Measurements from ENCODE around the gene MINDY2. TPM values are rescaled to one million over a fixed set of nuclear protein-coding genes. Genes with fewer than 3 reads are reported as not detected.

The MINDY2 gene
- total and polyA plus RNA-seq, 2 of the 8 experiments (the other 6 are each of a cell fraction or from before 2014, with no cell fraction given), result 3.1 to 25.7 TPM

DNA sequence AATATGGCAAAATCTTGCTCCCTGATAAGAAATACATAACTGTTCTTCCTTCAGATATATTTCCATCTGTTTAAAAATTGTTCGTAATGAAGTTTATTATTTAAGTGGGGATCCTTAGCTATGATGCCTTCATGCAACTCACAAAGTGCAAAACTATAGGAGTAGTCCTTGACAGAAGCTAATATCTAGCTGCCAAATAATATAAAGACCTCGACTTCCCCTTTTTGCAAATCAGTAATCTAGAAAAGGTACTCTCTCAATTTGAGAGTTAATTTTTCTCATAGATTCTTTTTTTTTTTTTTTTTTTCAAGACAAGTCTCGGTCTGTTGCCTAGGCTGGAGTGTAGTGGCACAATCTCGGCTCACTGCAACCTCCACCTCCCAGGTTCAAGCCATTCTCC lies 139.4 kb downstream of the MINDY2 start:
- CTCF ChIA-PET (ENCODE audit: partially characterized antibody), result no interaction called here
- Histone ChIP-seq H2BK120ac (replicated peaks; ENCODE audit: low read depth, low read length) (no peak overlapping the region), H3K79me2 (ENCODE audit: control insufficient read depth in 1 of 2, insufficient read depth in 2 of 2, low read length in 2 of 2) (peaks cover 0 to 78% of the 10 kb centered on the region in 2 experiments; a peak in 2 of 4 replicates), H3K9me3 (ENCODE audit: insufficient read depth in 2 of 2, low read depth in 1 of 2, low read length in 1 of 2) (no peaks in the 10 kb centered on the region), H3K14ac (ENCODE audit: insufficient read length) (no peak overlapping the region), H2BK15ac (ENCODE audit: low read length) (no peak overlapping the region), H3K4me2 (ENCODE audit: insufficient read depth in 1 of 2, low read depth in 2 of 2, low read length in 2 of 2) (no peak overlapping the region), H3K56ac (replicated peaks; ENCODE audit: insufficient read length, low read depth, low read length) (no peak overlapping the region), H3K23me2 (ENCODE audit: low read depth, low read length) (no peaks in the 10 kb centered on the region), H2BK20ac (ENCODE audit: low read length) (no peak overlapping the region), H3K79me1 (ENCODE audit: low read depth, low read length) (no peaks in the 10 kb centered on the region), H2AFZ (ENCODE audit: low read length) (no peak overlapping the region), H3K4ac (replicated peaks; ENCODE audit: insufficient read length, low read depth, low read length) (no peak overlapping the region), H3K27ac (ENCODE audit: low read depth, low read length) (no peak overlapping the region), H4K8ac (ENCODE audit: extremely low read depth, insufficient read depth, low read length) (no peak overlapping the region), H4K5ac (ENCODE audit: insufficient read length, low read depth, low read length) (no peak overlapping the region), H2AK5ac (ENCODE audit: low read depth, low read length) (no peak overlapping the region), H4K91ac (replicated peaks; ENCODE audit: insufficient read length, low read length) (no peak overlapping the region), H3K4me3 (ENCODE audit: extremely low read depth in 1 of 4, insufficient read depth in 2 of 4, low read depth in 3 of 4, low read length in 4 of 4) (no peak overlapping the region), H3K18ac (ENCODE audit: extremely low read depth, low read length) (no peak overlapping the region), H3K4me1 (replicated peaks in 1 of 4; ENCODE audit: control insufficient read depth in 3 of 4, insufficient read depth in 4 of 4, low read length in 3 of 4) (no peaks in the 10 kb centered on the region; a peak in 1 of 7 replicates), H3K36me3 (ENCODE audit: control insufficient read depth in 2 of 4, insufficient read depth in 4 of 4, low read length in 3 of 4) (peaks cover 3 to 89% (median 41%) of the 10 kb centered on the region in 4 experiments), H2BK12ac (ENCODE audit: low read depth, low read length) (no peak overlapping the region), H3K23ac (ENCODE audit: insufficient read length) (no peak overlapping the region), H2BK5ac (ENCODE audit: low read depth, low read length) (no peak overlapping the region), H3K9ac (replicated peaks in 1 of 4; ENCODE audit: extremely low read depth in 1 of 4, low read depth in 3 of 4, low read length in 3 of 4) (no peak overlapping the region), H3K27me3 (replicated peaks in 1 of 4; ENCODE audit: control insufficient read depth in 3 of 4, extremely low read depth in 1 of 4, insufficient read depth in 3 of 4, low read length in 3 of 4) (no peaks in the 10 kb centered on the region), H4K20me1 (replicated peaks in 1 of 2; ENCODE audit: control insufficient read depth in 1 of 2, insufficient read depth in 2 of 2, low read length in 2 of 2) (peaks cover 7 to 8% of the 10 kb centered on the region in 2 experiments)
- POLR2A ChIA-PET (ENCODE audit: partially characterized antibody), result no interaction called here
- TF ChIP-seq BRCA1 (IDR thresholded peaks at IDR 0.05; ENCODE audit: low read depth, low read length) (no peak), SAP30 (IDR thresholded peaks at IDR 0.05; ENCODE audit: insufficient read depth, insufficient replicate concordance, low read length) (no peak), MAFK (IDR thresholded peaks at IDR 0.05; ENCODE audit: low read depth, low read length) (no peak), PHF8 (conservative IDR thresholded peaks at IDR 0.05; ENCODE audit: low read depth, low read length) (no peak), JUN (IDR thresholded peaks at IDR 0.05; ENCODE audit: low read depth, low read length) (no peak), JUND (IDR thresholded peaks at IDR 0.05; ENCODE audit: low read length) (no peak), CTBP2 (IDR thresholded peaks at IDR 0.05; ENCODE audit: borderline replicate concordance, insufficient read depth, insufficient read length, low read length) (no peak), CHD1 (IDR thresholded peaks at IDR 0.05; ENCODE audit: low read depth, low read length) (no peak), POLR2AphosphoS5 (IDR thresholded peaks at IDR 0.05; ENCODE audit: low read depth, low read length) (no peak), EP300 (IDR thresholded peaks at IDR 0.05; ENCODE audit: borderline replicate concordance in 1 of 2, low read depth in 2 of 2, low read length in 2 of 2) (no peak)
- DNase-seq (ENCODE audit: low read depth in 1 of 2, low spot score in 2 of 2) (no peak), FAIRE-seq (no peak)
- 83% methylated on average over 3 of the region's 4 CpGs; no CpG with 5 or more reads in 1 of the 2 experiments for WGBS, 2 experiments (ENCODE audit: extremely low coverage in 1 of 2, insufficient coverage in 1 of 2, insufficient read length in 1 of 2, insufficient replicate concordance in 2 of 2, low coverage in 1 of 2, low lambda C conversion rate in 2 of 2, missing lambda C conversion rate in 1 of 2)

Data from H1 (cell line).